ENCODE results near the gene IL11RA. TPM values are rescaled to one million over a fixed set of nuclear protein-coding genes. Genes with fewer than 3 reads are reported as not detected.
A peak's percentile ranks its signal among the peaks of the same experiment; 100 is the strongest.

The IL11RA gene
- polyA plus RNA-seq, 1 donor: 60.9 TPM

GRCh38 chr9:34654323-34655051 lies 2.5 kb downstream of the IL11RA start:
- H3K36me3 ChIP-seq (ENCODE audit: control insufficient read depth, insufficient read depth, low read length): peaks cover 15% of the 10 kb centered on the region
- peaks cover 36% of the 10 kb centered on the region for H3K4me1 ChIP-seq (ENCODE audit: control insufficient read depth, insufficient read depth, low read length)
- H3K4me3 ChIP-seq (ENCODE audit: low read length): no peak overlapping the region
- peak in 1 of 2 donors; percentile 34 for DNase-seq
- H3K27ac ChIP-seq (ENCODE audit: low read length): peak overlapping the region; percentile 53
- no peaks in the 10 kb centered on the region for H3K27me3 ChIP-seq (ENCODE audit: control insufficient read depth, insufficient read depth, low read length)
- no CpG with 5 or more reads among the region's 11 CpGs for WGBS (ENCODE audit: insufficient coverage, low lambda C conversion rate)
- no peaks in the 10 kb centered on the region for H3K9me3 ChIP-seq (ENCODE audit: control insufficient read depth, low read depth, low read length)

GRCh38 chr9:34655394-34655793 lies 3.4 kb downstream of the IL11RA start:
- H3K4me3 ChIP-seq (ENCODE audit: low read length): no peak overlapping the region
- peaks cover 36% of the 10 kb centered on the region for H3K4me1 ChIP-seq (ENCODE audit: control insufficient read depth, insufficient read depth, low read length)
- no peak for DNase-seq
- no peak overlapping the region for H3K27ac ChIP-seq (ENCODE audit: low read length)
- H3K9me3 ChIP-seq (ENCODE audit: control insufficient read depth, low read depth, low read length): no peaks in the 10 kb centered on the region
- no CpG with 5 or more reads among the region's 5 CpGs for WGBS (ENCODE audit: insufficient coverage, low lambda C conversion rate)
- H3K27me3 ChIP-seq (ENCODE audit: control insufficient read depth, insufficient read depth, low read length): no peaks in the 10 kb centered on the region
- H3K36me3 ChIP-seq (ENCODE audit: control insufficient read depth, insufficient read depth, low read length): peaks cover 15% of the 10 kb centered on the region

DNA sequence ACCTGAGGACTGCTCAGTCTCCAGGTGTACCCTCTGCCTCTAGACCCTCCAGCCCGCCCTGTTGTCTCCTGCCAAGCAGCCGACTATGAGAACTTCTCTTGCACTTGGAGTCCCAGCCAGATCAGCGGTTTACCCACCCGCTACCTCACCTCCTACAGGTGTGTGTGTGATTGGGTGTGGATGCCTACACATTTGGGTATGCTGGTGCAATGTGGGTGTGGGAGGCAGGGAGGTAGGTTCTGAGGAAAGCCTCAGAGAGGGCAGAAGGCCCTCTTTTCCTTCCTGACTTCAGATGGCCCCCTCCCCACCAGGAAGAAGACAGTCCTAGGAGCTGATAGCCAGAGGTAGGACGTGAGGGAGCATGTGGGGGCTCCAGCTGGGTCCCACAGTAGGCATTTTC lies 5.0 kb downstream of the IL11RA start:
- Histone ChIP-seq H3K9me3 (ENCODE audit: control insufficient read depth, low read depth, low read length) (no peaks in the 10 kb centered on the region), H3K36me3 (ENCODE audit: control insufficient read depth, insufficient read depth, low read length) (peaks cover 25% of the 10 kb centered on the region), H3K27me3 (ENCODE audit: control insufficient read depth, insufficient read depth, low read length) (no peaks in the 10 kb centered on the region), H3K4me3 (ENCODE audit: low read length) (no peak overlapping the region), H3K27ac (ENCODE audit: low read length) (no peak overlapping the region), H3K4me1 (ENCODE audit: control insufficient read depth, insufficient read depth, low read length) (peaks cover 25% of the 10 kb centered on the region)
- WGBS (ENCODE audit: insufficient coverage, low lambda C conversion rate): no CpG with 5 or more reads among the region's 5 CpGs
- DNase-seq: no peak

GRCh38 chr9:34658461-34658860 lies 6.5 kb downstream of the IL11RA start:
- H3K4me1 ChIP-seq (ENCODE audit: control insufficient read depth, insufficient read depth, low read length): peaks cover 12% of the 10 kb centered on the region
- WGBS (ENCODE audit: insufficient coverage, low lambda C conversion rate): no CpG with 5 or more reads among the region's 14 CpGs
- H3K4me3 ChIP-seq (ENCODE audit: low read length): no peak overlapping the region
- peaks cover 35% of the 10 kb centered on the region for H3K36me3 ChIP-seq (ENCODE audit: control insufficient read depth, insufficient read depth, low read length)
- H3K27ac ChIP-seq (ENCODE audit: low read length): no peak overlapping the region
- no peaks in the 10 kb centered on the region for H3K27me3 ChIP-seq (ENCODE audit: control insufficient read depth, insufficient read depth, low read length)
- no peaks in the 10 kb centered on the region for H3K9me3 ChIP-seq (ENCODE audit: control insufficient read depth, low read depth, low read length)
- no peak for DNase-seq

DNA sequence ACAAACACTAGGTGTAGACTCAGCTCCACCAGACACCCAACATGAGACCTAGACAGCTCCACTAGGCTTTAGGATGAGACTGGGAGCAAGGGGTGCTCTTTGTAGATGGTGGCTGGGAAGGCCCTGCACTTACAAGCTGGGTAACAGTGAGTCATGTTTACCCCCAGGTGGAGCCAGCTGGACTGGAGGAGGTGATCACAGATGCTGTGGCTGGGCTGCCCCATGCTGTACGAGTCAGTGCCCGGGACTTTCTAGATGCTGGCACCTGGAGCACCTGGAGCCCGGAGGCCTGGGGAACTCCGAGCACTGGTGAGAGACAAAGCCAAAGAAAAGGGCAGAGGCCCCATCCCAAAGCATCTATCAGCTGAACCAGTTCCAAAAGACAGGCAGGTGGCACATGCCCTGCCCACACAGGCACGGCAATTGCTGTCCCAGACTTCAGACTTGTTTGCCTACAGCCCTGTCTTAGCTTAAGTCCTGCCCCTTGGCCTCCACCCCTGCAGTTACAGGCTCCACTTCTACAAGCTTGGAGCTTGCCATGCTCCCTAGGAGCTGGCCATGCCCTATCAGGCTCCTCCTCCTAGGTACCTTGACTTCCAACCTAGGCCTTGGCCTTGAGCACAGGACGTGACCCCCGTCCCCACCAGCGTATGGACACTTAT lies 7.7 kb downstream of the IL11RA start:
- no CpG with 5 or more reads among the region's 8 CpGs for WGBS (ENCODE audit: insufficient coverage, low lambda C conversion rate)
- H3K27ac ChIP-seq (ENCODE audit: low read length): no peak overlapping the region
- peaks cover 35% of the 10 kb centered on the region for H3K36me3 ChIP-seq (ENCODE audit: control insufficient read depth, insufficient read depth, low read length)
- H3K27me3 ChIP-seq (ENCODE audit: control insufficient read depth, insufficient read depth, low read length): no peaks in the 10 kb centered on the region
- no peak overlapping the region for H3K4me3 ChIP-seq (ENCODE audit: low read length)
- DNase-seq: no peak
- peaks cover 4% of the 10 kb centered on the region for H3K4me1 ChIP-seq (ENCODE audit: control insufficient read depth, insufficient read depth, low read length)
- no peaks in the 10 kb centered on the region for H3K9me3 ChIP-seq (ENCODE audit: control insufficient read depth, low read depth, low read length)

GRCh38 chr9:34662526-34663302 lies 10.7 kb downstream of the IL11RA start, which contains the start of gene CCL27:
CCL27 (minus strand) TSS chr9:34662657; CDS start chr9:34662633, 24 bp downstream.
- DNase-seq: no peak
- H3K9me3 ChIP-seq (ENCODE audit: control insufficient read depth, low read depth, low read length): no peaks in the 10 kb centered on the region
- peaks cover 9% of the 10 kb centered on the region for H3K4me1 ChIP-seq (ENCODE audit: control insufficient read depth, insufficient read depth, low read length)
- H3K36me3 ChIP-seq (ENCODE audit: control insufficient read depth, insufficient read depth, low read length): peaks cover 28% of the 10 kb centered on the region
- H3K4me3 ChIP-seq (ENCODE audit: low read length): no peak within 1 kb of the TSS
- no peaks in the 10 kb centered on the region for H3K27me3 ChIP-seq (ENCODE audit: control insufficient read depth, insufficient read depth, low read length)
- WGBS (ENCODE audit: insufficient coverage, low lambda C conversion rate): no CpG with 5 or more reads among the region's 4 CpGs
- H3K27ac ChIP-seq (ENCODE audit: low read length): no peak within 1 kb of the TSS

GRCh38 chr9:34663303-34663605 lies 11.3 kb downstream of the IL11RA start:
- Histone ChIP-seq H3K4me3 (ENCODE audit: low read length) (no peak overlapping the region), H3K27ac (ENCODE audit: low read length) (no peak overlapping the region), H3K27me3 (ENCODE audit: control insufficient read depth, insufficient read depth, low read length) (no peaks in the 10 kb centered on the region), H3K36me3 (ENCODE audit: control insufficient read depth, insufficient read depth, low read length) (peaks cover 31% of the 10 kb centered on the region), H3K9me3 (ENCODE audit: control insufficient read depth, low read depth, low read length) (no peaks in the 10 kb centered on the region), H3K4me1 (ENCODE audit: control insufficient read depth, insufficient read depth, low read length) (peaks cover 9% of the 10 kb centered on the region)
- DNase-seq: no peak

DNA sequence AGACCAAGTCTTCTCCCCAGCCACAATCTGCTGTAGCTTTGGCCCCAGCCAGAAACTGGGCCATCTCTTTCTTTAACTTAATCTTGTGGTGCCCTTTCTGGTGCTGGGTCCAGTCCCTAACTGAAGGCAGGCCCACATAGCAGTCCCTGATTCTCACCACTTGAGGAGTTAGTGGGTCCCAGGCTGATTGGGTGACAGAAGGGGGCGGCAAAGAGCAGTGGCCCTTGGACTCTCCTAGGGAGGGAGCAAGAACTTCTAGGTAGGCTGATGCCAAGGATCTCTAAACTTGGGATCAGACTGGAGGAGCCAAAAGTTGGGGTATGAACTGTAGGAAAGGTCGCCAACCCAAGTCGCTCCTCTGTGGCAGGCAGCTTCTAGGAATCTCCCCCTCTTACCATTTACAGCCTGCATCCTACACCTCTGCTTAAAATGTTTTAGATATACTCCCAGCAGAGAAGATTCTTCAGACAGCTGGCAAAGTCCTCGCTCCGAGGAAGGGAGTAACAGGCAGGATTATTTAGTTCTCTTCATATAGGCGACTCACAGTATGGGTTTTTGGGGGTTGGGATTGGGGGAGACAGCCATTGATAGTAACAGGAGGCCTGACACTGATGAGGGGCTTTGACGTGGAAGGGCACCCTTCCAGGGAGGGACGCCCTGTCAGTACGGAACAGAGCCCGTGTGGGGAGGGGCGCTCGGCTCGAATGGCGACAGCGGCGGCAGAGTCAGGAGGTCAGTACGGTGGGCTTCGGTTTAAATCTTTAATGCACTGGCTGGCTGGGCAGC lies 12.5 kb downstream of the IL11RA start:
- H3K27ac ChIP-seq (ENCODE audit: low read length): peak overlapping the region; percentile 83
- H3K4me3 ChIP-seq (ENCODE audit: low read length): peak overlapping the region; percentile 92
- H3K27me3 ChIP-seq (ENCODE audit: control insufficient read depth, insufficient read depth, low read length): no peaks in the 10 kb centered on the region
- no peaks in the 10 kb centered on the region for H3K9me3 ChIP-seq (ENCODE audit: control insufficient read depth, low read depth, low read length)
- DNase-seq: peak; percentile 75 to 86
- H3K4me1 ChIP-seq (ENCODE audit: control insufficient read depth, insufficient read depth, low read length): peaks cover 9% of the 10 kb centered on the region
- no CpG with 5 or more reads among the region's 18 CpGs for WGBS (ENCODE audit: insufficient coverage, low lambda C conversion rate)
- H3K36me3 ChIP-seq (ENCODE audit: control insufficient read depth, insufficient read depth, low read length): peaks cover 31% of the 10 kb centered on the region

- Histone ChIP-seq H3K9me3 (ENCODE audit: control insufficient read depth, low read depth, low read length) (no peaks in the 10 kb centered on the region), H3K27ac (ENCODE audit: low read length) (peak overlapping the region; percentile 83), H3K4me1 (ENCODE audit: control insufficient read depth, insufficient read depth, low read length) (peaks cover 9% of the 10 kb centered on the region), H3K4me3 (ENCODE audit: low read length) (peak overlapping the region; percentile 92), H3K27me3 (ENCODE audit: control insufficient read depth, insufficient read depth, low read length) (no peaks in the 10 kb centered on the region), H3K36me3 (ENCODE audit: control insufficient read depth, insufficient read depth, low read length) (peaks cover 28% of the 10 kb centered on the region)
- no CpG with 5 or more reads among the region's 26 CpGs for WGBS (ENCODE audit: insufficient coverage, low lambda C conversion rate)
- no peak for DNase-seq
Observed at GRCh38 chr9:34665067-34665380, 13.0 kb downstream of the IL11RA start.
